ENCODE measurements around the gene FARP1.
"Not testable (repeated sequence)": the region's sequence is repeated elsewhere in the genome, so short reads cannot be mapped to it uniquely, and the experiment has no call there.

Gene FARP1

DNA sequence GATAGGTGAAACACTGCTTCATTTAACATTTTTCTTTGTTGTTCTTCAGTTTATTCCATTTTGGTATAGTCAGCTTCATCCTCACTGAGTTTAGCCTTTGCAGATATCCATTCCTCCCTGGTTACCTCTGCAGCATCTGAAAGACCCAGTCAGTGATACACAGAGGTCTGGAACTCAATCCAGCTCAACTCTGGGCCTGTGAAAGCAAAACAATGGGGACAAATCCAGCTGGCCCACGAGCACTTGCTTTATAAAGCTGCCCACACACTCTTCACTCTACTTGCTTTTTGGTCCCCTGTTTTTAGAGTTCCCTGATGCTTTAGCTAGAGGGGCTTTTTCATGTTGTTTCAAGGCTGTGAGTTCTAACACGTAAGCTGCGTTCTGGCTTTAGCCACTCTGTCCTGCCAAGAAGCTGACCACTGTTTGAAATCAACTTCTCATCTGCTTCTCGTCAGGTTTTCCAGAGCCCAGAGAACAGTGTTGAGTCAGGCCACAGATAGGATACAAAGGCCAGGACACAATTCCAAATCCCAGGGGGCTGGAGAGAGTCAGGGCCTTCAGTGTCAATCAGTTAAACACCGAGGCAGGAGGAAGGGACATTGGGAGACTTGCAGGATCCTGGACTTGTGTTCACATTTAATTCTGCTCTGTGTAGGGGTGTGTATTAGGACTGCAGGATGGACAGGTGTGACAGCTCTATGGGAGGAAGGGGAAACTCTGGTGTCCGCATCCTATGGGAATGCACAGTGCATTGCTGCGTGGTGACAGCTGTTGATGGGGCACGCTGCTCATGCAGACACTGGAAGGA, 117.7 kb downstream of the FARP1 start:
- no peak for DNase-seq (ENCODE audit: low read depth in 2 of 2, low spot score in 1 of 2)

- DNase-seq (ENCODE audit: low read depth in 2 of 2, low spot score in 1 of 2) = no peak
Observed at GRCh38 chr13:98261165-98261702, 118.3 kb downstream of the FARP1 start.

DNA sequence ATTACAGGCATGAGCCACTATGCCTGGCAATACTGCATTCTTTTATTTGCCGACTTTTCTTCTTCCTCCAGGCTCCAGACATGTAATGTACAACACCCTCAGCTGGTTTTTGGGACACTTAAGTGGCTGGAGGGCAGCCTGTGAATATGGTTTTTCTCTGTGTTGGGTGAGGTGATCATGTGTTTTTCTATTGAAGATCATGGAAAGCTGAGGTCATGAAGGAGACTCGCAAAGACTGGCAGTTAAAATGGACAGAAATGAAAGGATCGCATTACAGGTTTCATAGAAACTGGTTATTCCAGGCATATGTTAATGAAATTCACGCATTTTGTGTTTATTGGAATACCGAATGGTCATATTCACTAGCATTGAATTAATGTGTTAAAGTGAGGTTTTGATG, 119.4 kb downstream of the FARP1 start:
- DNase-seq (ENCODE audit: low read depth in 2 of 2, low spot score in 1 of 2) = no peak

GRCh38 chr13:98263841-98264240, 120.9 kb downstream of the FARP1 start:
- DNase-seq (ENCODE audit: low read depth in 2 of 2, low spot score in 1 of 2) = no peak

- no peak for DNase-seq (ENCODE audit: low read depth in 2 of 2, low spot score in 1 of 2)
Observed at GRCh38 chr13:98264877-98265276, 122.0 kb downstream of the FARP1 start.

DNA sequence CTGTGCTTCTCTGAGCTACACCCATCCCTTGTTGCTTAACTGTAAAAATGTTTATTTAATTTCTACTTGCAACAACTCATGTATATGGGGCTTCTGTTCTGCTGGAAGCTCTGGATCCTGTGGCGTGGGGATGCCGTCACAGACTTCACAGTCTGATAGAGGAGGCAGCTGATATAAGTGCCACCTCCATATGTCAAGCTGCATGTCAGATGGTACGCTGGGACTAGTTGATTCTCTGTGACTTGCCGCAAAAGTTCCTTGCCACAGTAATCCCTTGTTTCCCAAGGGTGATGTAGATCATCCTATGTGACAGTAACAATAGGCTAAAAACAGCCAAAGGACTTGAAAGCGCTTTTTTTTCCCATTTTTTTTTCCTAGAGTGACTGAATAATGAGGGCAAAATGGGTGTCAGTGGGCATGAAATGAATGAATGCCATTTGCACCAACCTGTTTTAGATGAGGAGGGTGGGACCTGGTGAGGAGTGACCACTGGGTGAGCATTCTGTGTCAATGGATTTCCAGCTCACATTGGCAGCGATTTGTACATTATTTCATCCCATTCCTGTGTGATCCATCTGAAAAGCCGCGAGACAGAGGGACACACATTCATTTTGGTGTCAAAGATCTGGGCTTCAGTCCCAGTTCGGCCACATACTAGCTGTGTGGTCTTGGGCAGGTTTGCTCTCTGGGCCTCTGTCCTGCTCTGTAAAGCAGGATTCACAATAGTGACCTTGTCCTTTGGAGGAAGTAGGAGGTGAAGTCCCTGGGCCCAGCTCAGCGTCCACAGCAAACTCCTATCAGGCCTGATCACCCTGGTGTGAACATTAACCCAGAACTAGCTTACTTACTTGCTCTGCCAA, 123.0 kb downstream of the FARP1 start:
- DNase-seq (ENCODE audit: low read depth in 2 of 2, low spot score in 1 of 2) = no peak

DNA sequence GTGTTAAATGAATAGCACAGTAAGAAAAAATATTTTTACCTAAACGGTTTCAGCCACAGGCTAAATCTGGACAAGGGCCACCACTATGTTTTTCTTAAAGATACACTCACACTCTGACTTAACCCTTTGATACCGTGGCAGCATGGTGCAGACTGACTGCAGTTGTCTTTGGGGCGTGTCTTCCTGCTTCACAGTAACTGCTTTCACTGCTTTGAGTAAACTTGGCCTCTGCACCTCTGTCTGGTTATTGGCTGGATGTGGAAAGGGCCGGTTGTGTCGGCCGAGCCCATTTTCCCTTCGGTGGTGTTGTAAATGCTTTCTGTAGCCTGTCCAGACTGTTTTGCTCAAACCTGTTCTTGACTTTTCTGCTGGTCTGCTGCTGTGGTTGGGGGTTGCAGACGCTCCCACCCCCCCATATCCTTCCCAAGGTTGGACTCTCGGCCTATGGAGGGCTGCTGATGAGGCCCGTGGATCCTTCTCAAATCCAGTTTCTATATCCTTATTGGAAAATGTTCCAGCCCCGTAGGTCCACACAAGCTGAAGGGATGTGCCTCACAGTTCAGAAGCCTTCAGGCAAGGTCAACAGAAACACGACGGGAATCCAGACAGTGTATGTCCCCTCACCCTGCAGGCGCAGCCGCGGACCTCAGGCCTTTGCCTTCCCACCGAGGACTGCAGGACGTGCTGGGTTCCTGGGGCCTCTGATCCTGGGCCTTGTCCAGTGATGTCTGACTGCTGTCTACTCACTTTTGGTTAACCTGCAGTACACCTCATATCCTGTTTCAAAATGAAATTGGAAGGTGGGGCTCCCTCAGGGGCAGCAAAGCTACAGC, 124.4 kb downstream of the FARP1 start:
- DNase-seq (ENCODE audit: low read depth in 2 of 2, low spot score in 1 of 2) = no peak

GRCh38 chr13:98269386-98269785, 126.5 kb downstream of the FARP1 start:
- no peak for DNase-seq (ENCODE audit: low read depth in 2 of 2, low spot score in 1 of 2)

DNA sequence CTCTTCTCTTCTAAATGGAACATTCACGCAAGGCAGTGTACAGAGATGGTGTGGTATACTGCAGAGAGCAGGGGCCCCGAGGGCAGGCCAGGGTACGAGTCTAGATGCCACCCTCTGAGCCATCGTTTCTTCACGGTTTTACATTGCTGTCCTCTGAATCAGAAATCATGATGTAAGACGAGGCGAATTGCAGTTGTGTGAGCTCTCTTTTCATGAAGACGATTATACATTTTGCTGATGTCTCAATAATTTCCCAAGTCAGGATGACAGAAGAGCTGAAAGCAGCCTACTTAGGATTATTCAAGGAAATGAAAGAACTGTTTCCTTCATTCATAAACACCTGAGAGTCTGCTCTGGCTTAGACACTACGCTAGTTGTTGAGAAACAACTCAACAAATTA, 127.9 kb downstream of the FARP1 start:
- DNase-seq (ENCODE audit: low read depth in 2 of 2, low spot score in 1 of 2) = no peak

GRCh38 chr13:98271646-98272045, 128.8 kb downstream of the FARP1 start:
- DNase-seq (ENCODE audit: low read depth in 2 of 2, low spot score in 1 of 2) = not testable (repeated sequence)

- no peak for DNase-seq (ENCODE audit: low read depth in 2 of 2, low spot score in 1 of 2)
Observed at GRCh38 chr13:98272549-98272948, 129.7 kb downstream of the FARP1 start.

DNA sequence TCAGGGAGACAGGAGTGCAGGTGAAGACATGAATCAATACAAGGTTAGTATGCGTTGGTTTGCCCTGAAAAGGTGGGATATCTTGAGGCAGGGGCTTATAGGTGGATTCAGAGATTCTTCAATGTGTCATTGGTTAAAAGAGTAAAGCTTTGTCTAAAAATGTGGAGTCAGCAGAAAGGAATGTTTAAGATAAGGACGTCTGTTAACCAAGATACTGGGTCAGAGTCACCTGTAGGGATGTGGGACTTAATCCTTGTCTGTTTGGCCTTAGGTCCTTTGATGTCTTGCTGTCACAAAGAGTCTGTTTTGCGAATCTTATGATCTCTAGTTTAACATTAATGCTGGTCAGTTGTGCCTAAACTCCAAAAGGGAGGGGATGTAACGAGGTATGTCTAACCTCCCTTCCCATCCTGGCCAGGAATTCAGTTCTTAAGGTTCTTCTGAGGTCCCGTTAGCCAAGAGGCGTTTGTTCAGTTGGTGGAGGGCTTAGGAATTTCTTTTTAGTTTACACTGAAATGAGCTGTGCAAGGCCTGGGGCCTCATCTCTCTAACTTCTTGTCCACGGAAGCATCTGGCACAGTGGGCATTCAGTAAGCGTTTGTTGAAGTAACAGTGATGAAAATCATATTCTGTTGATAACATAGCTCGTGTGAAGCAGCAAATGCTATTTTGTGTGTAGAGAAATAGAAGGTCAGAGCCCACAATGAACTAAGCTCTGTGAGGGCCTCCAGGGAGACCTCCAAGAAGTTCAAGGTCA, 130.4 kb downstream of the FARP1 start:
- no peak for DNase-seq (ENCODE audit: low read depth in 2 of 2, low spot score in 1 of 2)

GRCh38 chr13:98273824-98274742, 131.2 kb downstream of the FARP1 start:
- no peak for DNase-seq (ENCODE audit: low read depth in 2 of 2, low spot score in 1 of 2)

- no peak for DNase-seq (ENCODE audit: low read depth in 2 of 2, low spot score in 1 of 2)
Observed at GRCh38 chr13:98274921-98275487, 132.1 kb downstream of the FARP1 start.

GRCh38 chr13:98275681-98276171, 132.8 kb downstream of the FARP1 start:
- DNase-seq (ENCODE audit: low read depth in 2 of 2, low spot score in 1 of 2) = no peak

GRCh38 chr13:98276486-98276885, 133.6 kb downstream of the FARP1 start:
- no peak for DNase-seq (ENCODE audit: low read depth in 2 of 2, low spot score in 1 of 2)

DNA sequence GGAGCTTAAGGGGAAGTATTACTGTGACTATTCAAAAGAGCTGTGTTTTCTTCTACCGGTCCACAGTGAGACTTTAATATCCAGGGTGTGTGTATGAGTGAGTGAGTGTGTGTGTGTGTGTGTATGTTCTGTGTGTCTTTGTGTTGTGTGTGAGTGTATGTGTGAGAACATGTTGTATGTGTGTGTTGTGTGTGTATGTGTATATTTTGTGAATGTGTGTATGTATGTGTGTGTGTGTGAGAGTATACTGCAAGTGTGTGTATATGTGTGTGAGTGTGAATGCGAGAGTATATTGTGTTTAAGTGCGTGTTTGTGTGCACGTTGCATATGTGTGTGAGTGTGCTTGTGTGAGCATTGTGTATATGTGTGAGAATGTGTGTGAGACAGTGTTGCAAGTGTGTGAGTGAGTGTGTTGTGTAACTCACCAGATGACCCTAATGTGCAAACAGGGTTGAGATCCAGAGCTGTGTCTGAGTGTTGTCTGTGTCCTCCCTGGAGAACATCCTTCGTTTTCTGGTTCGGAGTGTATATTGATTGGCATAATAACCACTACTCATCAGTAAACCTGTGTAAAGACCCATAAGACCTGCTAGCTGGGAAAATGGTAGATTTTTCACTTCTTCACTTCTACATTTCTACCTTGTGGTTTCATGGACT, 135.3 kb downstream of the FARP1 start:
- DNase-seq (ENCODE audit: low read depth in 2 of 2, low spot score in 1 of 2) = no peak

DNA sequence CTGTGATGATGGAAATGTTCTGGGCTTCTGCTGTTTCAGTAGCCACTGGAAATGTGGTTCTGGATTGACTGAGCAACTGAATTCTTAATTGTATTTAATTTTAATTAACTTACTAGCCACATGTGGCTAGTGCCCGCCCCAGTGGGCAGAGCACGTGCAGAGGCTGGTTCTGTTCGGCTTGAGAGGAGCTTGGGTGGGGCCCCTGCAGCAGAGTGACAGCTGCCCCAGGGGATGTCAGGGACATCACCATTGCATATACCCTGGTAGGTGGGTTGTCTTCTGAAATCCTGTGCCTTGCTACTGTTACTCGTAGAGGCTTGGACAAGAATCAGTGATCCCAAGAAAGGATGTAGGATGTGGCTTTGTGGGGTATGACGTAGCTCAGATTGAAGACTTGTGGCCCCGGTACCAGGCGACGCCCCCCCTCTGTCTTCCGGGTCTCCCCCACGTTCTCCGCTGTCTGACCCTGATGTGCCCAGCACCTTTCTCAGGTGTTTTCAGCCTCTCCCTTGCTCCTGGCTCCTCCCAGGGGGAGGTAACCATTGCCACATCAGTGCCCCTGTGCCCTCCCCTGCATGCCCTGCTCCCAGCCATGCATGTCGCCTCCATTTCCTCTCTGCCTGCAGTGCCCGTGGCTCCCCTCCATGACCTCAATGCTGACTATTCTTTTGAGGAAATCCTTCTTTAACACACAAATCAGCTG, 136.7 kb downstream of the FARP1 start:
- no peak for DNase-seq (ENCODE audit: low read depth in 2 of 2, low spot score in 1 of 2)

Measured in stimulated activated CD8-positive, alpha-beta memory T cell treated with anti-CD3 and anti-CD28 coated beads, Interleukin-4, amount 100 ng/mL, for 1 hour (primary cell).